Neural crest cell (in vitro differentiated cells): Measurements from ENCODE around the gene PROK1. TPM values are rescaled to one million over a fixed set of nuclear protein-coding genes. Genes with fewer than 3 reads are reported as not detected.

Experiments used
- DNase-seq: peaks from one replicate; pipeline ENCODE4 v3.0.0; 2021; ENCODE audit warnings: low read depth, mixed read lengths, low spot score
- H3K27ac Mint-ChIP-seq: one replicate; pipeline ENCODE4 v1.8.0; 2021; ENCODE audit warnings: mild to moderate bottlenecking, mixed read lengths; ENCODE audit not compliant: unreplicated experiment
- H3K27me3 Mint-ChIP-seq: 2 replicates; pipeline ENCODE4 v1.8.0; 2021; ENCODE audit warnings: low read depth, mild to moderate bottlenecking, mixed read lengths
- H3K36me3 Mint-ChIP-seq: 2 replicates; pipeline ENCODE4 v1.8.0; 2021; ENCODE audit warnings: low read depth, mild to moderate bottlenecking, mixed read lengths
- H3K4me1 Mint-ChIP-seq: 2 replicates; pipeline ENCODE4 v1.8.0; 2021; ENCODE audit warnings: mixed read lengths
- H3K4me3 Mint-ChIP-seq: one replicate; pipeline ENCODE4 v1.8.0; 2021; ENCODE audit warnings: mild to moderate bottlenecking, mixed read lengths
- H3K9me3 Mint-ChIP-seq: 2 replicates; pipeline ENCODE4 v1.8.0; 2021; ENCODE audit warnings: mixed read lengths
- total RNA-seq: library from RNA; stranded (reverse); gene quantifications from 2 replicates; pipeline ENCODE4 v1.2.1, GENCODE V29; 2021
- TF ChIP-seq, protein P1 (sequence below): fragments of 200-600 bp; sonication (generic); conservative IDR thresholded peaks from 2 replicates; pipeline ENCODE4 v1.5.0; 2021; ENCODE audit warnings: antibody characterized with exemption, mild to moderate bottlenecking

Gene PROK1
- total RNA-seq, 1 donor from 2014 or later: not detected

DNA sequence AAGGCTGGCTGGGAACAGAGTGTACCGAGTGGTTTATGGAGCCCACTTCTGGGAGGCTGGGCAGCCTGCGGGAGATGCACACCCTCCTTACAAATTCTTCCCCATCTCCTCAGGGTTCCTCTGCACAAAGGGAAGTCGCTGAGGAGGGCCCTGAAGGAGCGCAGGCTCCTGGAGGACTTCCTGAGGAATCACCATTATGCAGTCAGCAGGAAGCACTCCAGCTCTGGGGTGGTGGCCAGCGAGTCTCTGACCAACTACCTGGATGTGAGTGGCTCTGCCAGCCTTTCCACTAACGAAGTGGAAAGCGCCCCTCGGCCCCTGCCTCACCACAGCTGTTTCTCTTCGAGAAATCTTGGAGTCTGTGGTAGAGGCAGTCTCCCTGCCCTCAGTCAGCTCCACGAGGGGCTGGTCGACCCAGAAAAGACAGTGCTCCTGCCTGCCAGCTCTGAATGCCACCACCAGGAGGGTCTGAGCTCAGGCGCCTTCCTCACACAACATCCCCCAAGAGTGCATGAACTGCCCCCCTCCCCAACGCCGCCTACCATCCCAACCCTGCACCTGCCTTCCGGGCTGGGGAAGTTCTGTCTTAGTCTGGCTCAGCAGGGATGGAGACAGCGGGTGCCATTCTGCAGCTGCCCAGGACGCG, 31.8 kb downstream of the PROK1 start:
- Mint-ChIP-seq H3K9me3 (no peaks in the 10 kb centered on the region), H3K27ac (no peak overlapping the region), H3K4me3 (no peak overlapping the region), H3K36me3 (no peaks in the 10 kb centered on the region), H3K4me1 (no peaks in the 10 kb centered on the region), H3K27me3 (peaks cover 6% of the 10 kb centered on the region)
- no peak for DNase-seq
- TF ChIP-seq, protein P1, sequence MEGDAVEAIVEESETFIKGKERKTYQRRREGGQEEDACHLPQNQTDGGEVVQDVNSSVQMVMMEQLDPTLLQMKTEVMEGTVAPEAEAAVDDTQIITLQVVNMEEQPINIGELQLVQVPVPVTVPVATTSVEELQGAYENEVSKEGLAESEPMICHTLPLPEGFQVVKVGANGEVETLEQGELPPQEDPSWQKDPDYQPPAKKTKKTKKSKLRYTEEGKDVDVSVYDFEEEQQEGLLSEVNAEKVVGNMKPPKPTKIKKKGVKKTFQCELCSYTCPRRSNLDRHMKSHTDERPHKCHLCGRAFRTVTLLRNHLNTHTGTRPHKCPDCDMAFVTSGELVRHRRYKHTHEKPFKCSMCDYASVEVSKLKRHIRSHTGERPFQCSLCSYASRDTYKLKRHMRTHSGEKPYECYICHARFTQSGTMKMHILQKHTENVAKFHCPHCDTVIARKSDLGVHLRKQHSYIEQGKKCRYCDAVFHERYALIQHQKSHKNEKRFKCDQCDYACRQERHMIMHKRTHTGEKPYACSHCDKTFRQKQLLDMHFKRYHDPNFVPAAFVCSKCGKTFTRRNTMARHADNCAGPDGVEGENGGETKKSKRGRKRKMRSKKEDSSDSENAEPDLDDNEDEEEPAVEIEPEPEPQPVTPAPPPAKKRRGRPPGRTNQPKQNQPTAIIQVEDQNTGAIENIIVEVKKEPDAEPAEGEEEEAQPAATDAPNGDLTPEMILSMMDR: no peak

DNA sequence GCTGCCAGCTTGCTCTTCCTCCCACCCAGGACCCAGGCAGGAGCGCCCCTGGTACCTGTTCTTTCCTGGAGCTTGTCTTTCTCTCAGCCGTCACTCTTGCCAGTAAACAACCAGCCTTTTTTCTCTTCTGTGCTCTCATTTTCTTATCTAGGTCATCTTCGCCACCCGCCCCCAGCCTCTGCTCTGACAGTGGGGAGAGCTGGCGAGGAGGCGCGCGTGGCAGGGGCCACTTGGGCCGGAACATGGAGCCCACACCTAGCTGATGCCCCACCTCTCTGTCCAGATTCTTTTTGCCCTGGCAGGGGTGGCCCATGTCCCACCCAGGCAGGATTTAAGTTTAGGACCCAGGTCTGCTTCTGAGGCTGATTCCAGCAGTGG, 32.3 kb downstream of the PROK1 start:
- no peak for DNase-seq
- H3K27me3 Mint-ChIP-seq: peaks cover 6% of the 10 kb centered on the region
- no peaks in the 10 kb centered on the region for H3K9me3 Mint-ChIP-seq
- H3K4me3 Mint-ChIP-seq: no peak overlapping the region
- H3K4me1 Mint-ChIP-seq: no peaks in the 10 kb centered on the region
- no peak overlapping the region for H3K27ac Mint-ChIP-seq
- TF ChIP-seq, protein P1: no peak
- no peaks in the 10 kb centered on the region for H3K36me3 Mint-ChIP-seq

DNA sequence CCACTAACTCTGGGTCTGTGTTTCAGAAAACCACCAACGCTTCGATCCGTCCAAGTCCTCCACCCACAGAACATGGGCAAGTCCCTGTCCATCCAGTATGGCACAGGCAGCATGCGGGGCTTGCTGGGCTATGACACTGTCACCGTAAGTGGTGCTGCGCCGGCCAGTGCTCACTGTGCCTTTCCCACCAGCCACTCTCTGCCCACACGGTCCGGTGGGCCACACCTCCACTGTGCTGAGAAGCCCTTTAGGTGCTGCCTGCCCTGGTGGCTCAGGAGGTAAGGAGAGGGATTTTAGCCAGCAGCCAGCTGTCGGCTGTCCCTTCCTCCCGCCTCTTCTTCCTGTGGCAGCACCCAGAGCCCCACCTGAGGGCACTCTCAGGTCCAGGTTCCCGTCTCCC, 33.9 kb downstream of the PROK1 start:
- Mint-ChIP-seq H3K36me3 (no peaks in the 10 kb centered on the region), H3K27me3 (peaks cover 6% of the 10 kb centered on the region), H3K27ac (no peak overlapping the region), H3K4me1 (no peaks in the 10 kb centered on the region), H3K9me3 (no peaks in the 10 kb centered on the region), H3K4me3 (no peak overlapping the region)
- no peak for DNase-seq
- TF ChIP-seq, protein P1: no peak

DNA sequence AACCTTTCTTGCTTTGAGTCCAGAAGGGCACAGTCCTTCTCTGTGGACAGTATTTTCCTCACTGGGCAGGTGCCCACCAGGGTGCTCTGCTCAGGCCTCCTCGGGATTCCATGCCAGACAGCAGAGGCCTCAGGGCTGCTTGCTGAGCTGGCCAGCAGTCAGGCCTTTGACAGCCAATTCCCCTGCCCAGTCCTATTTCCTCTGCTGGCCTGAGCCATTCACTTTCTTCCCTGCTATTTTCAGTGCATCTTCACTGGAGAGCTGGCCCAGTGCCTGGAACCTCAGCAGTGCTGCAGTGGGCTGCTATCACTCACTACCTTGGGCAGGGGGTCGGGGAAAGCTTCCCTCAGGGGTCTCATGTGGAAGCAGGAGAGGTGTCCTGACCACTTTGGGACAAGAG, 34.8 kb downstream of the PROK1 start:
- Mint-ChIP-seq H3K9me3 (no peaks in the 10 kb centered on the region), H3K36me3 (no peaks in the 10 kb centered on the region), H3K4me3 (no peak overlapping the region), H3K27me3 (peaks cover 6% of the 10 kb centered on the region), H3K4me1 (no peaks in the 10 kb centered on the region), H3K27ac (no peak overlapping the region)
- no peak for DNase-seq
- TF ChIP-seq, protein P1: no peak

DNA sequence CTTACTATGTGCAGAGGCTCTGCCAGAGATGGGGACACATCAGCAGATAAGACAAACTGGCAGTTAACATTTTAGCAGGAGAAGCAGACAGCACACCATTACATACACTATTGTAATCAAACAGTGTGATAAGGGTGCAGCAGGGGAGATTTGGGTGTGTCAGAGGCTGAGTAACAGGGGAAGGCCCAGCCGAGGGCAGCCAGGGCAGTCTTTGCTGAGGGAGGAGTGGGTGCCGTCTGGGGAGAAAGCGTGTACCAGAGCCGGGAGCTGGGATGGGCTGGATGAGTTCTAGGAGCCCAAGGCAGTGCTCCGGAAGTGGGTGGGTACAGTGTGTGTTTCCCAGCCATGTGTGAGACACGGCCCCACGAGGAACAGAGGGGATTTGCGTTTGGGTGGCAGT, 36.8 kb downstream of the PROK1 start:
- no peak overlapping the region for H3K4me3 Mint-ChIP-seq
- no peaks in the 10 kb centered on the region for H3K4me1 Mint-ChIP-seq
- DNase-seq: no peak
- H3K27ac Mint-ChIP-seq: no peak overlapping the region
- no peaks in the 10 kb centered on the region for H3K36me3 Mint-ChIP-seq
- no peaks in the 10 kb centered on the region for H3K9me3 Mint-ChIP-seq
- TF ChIP-seq, protein P1: no peak
- H3K27me3 Mint-ChIP-seq: peaks cover 4% of the 10 kb centered on the region
